Chondrocyte (in vitro differentiated cells): Measurements from ENCODE around the gene ECHDC1. TPM values are rescaled to one million over a fixed set of nuclear protein-coding genes. Genes with fewer than 3 reads are reported as not detected.

Experiments
- DNase-seq: peaks from one replicate; pipeline ENCODE4 v3.0.0; 2021; ENCODE audit warnings: mixed read lengths, low spot score
- H3K27ac Mint-ChIP-seq: one replicate; pipeline ENCODE4 v1.8.0; 2021; ENCODE audit warnings: mild to moderate bottlenecking, moderate library complexity, mixed read lengths; ENCODE audit not compliant: unreplicated experiment
- H3K27me3 Mint-ChIP-seq: 2 replicates; pipeline ENCODE4 v1.8.0; 2021; ENCODE audit warnings: low read depth, mixed read lengths
- H3K36me3 Mint-ChIP-seq: 2 replicates; pipeline ENCODE4 v1.8.0; 2021; ENCODE audit warnings: low read depth, mixed read lengths
- H3K4me1 Mint-ChIP-seq: 2 replicates; pipeline ENCODE4 v1.8.0; 2021; ENCODE audit warnings: low read depth, mild to moderate bottlenecking, mixed read lengths
- H3K4me3 Mint-ChIP-seq: one replicate; pipeline ENCODE4 v1.8.0; 2021; ENCODE audit warnings: mild to moderate bottlenecking, moderate library complexity, mixed read lengths; ENCODE audit not compliant: unreplicated experiment
- H3K9me3 Mint-ChIP-seq: 2 replicates; pipeline ENCODE4 v1.8.0; 2021; ENCODE audit warnings: low read depth, mixed read lengths
- CTCF ChIP-seq: fragments of 200-600 bp; sonication (generic); IDR thresholded peaks from 2 replicates; pipeline ENCODE4 v1.5.0; 2021; ENCODE audit warnings: antibody characterized with exemption, mild to moderate bottlenecking, moderate library complexity
- total RNA-seq: library from RNA; stranded (reverse); gene quantifications from 3 replicates; pipeline ENCODE4 v1.2.1, GENCODE V29; 2021

The ECHDC1 gene
- total RNA-seq, 1 donor from 2014 or later = 40.4 TPM

- no peak overlapping the region for H3K27ac Mint-ChIP-seq
These were observed 4.7 kb upstream of the ECHDC1 start for GRCh38 chr6:127348028-127348661.

GRCh38 chr6:127347178-127347577 lies 3.8 kb upstream of the ECHDC1 start:
- Mint-ChIP-seq H3K4me1 (no peaks in the 10 kb centered on the region), H3K36me3 (peaks cover 2% of the 10 kb centered on the region), H3K27me3 (no peaks in the 10 kb centered on the region), H3K27ac (no peak overlapping the region), H3K4me3 (no peak overlapping the region), H3K9me3 (peaks cover 9% of the 10 kb centered on the region)
- DNase-seq = no peak
- TF ChIP-seq CTCF = no peak

More at GRCh38 chr6:127348028-127348661, 4.7 kb upstream of the ECHDC1 start:
- no peaks in the 10 kb centered on the region for H3K27me3 Mint-ChIP-seq
- TF ChIP-seq CTCF = no peak
- no peak for DNase-seq
- H3K36me3 Mint-ChIP-seq = peaks cover 3% of the 10 kb centered on the region
- H3K4me3 Mint-ChIP-seq = no peak overlapping the region
- H3K9me3 Mint-ChIP-seq = peaks cover 9% of the 10 kb centered on the region
- H3K4me1 Mint-ChIP-seq = no peaks in the 10 kb centered on the region

- no peak for TF ChIP-seq CTCF
- peaks cover 8% of the 10 kb centered on the region for H3K9me3 Mint-ChIP-seq
- H3K4me3 Mint-ChIP-seq = no peak overlapping the region
- H3K27ac Mint-ChIP-seq = no peak overlapping the region
- no peaks in the 10 kb centered on the region for H3K27me3 Mint-ChIP-seq
- no peak for DNase-seq
- peaks cover 2% of the 10 kb centered on the region for H3K36me3 Mint-ChIP-seq
- no peaks in the 10 kb centered on the region for H3K4me1 Mint-ChIP-seq
These were observed 2.1 kb upstream of the ECHDC1 start for GRCh38 chr6:127345521-127345920.

- H3K4me1 Mint-ChIP-seq = peaks cover 3% of the 10 kb centered on the region
- TF ChIP-seq CTCF = no peak
- H3K9me3 Mint-ChIP-seq = no peaks in the 10 kb centered on the region
- H3K27ac Mint-ChIP-seq = no peak overlapping the region
- no peaks in the 10 kb centered on the region for H3K27me3 Mint-ChIP-seq
- no peaks in the 10 kb centered on the region for H3K36me3 Mint-ChIP-seq
- DNase-seq = no peak
- H3K4me3 Mint-ChIP-seq = no peak overlapping the region
These were observed 625 bp upstream of the ECHDC1 start for GRCh38 chr6:127343809-127344659.

GRCh38 chr6:127342296-127342945 lies 988 bp downstream of the ECHDC1 start:
- no peaks in the 10 kb centered on the region for H3K27me3 Mint-ChIP-seq
- H3K4me1 Mint-ChIP-seq = peaks cover 6% of the 10 kb centered on the region
- no peaks in the 10 kb centered on the region for H3K36me3 Mint-ChIP-seq
- H3K9me3 Mint-ChIP-seq = no peaks in the 10 kb centered on the region
- DNase-seq = no peak
- no peak overlapping the region for H3K4me3 Mint-ChIP-seq
- no peak overlapping the region for H3K27ac Mint-ChIP-seq
- TF ChIP-seq CTCF = no peak
